ENCODE data around the gene AASDH.
A peak's percentile ranks its signal among the peaks of the same experiment; 100 is the strongest.

Gene AASDH

GRCh38 chr4:56387023-56388001 is at the start of gene AASDH:
Gene AASDH, minus strand, starts transcription at chr4:56387491. Its CDS starts 3,192 bp downstream, at chr4:56384299.
- peak; percentile 88 for DNase-seq

- peak; percentile 96 for DNase-seq
Observed at GRCh38 chr4:56435140-56435926, 48.0 kb upstream of the AASDH start, which contains the start of gene PPAT. Gene PPAT, minus strand, starts transcription at chr4:56435615. Its CDS starts 138 bp downstream, at chr4:56435477.

- peak; percentile 59 for DNase-seq
Observed at GRCh38 chr4:56434599-56435139, 47.4 kb upstream of the AASDH start.

- DNase-seq: no peak
Observed at GRCh38 chr4:56433280-56433679, 46.0 kb upstream of the AASDH start.

- DNase-seq: no peak
Observed at GRCh38 chr4:56430203-56430602, 42.9 kb upstream of the AASDH start.

GRCh38 chr4:56427179-56427578 is 39.9 kb upstream of the AASDH start:
- no peak for DNase-seq

GRCh38 chr4:56426273-56426672 is 39.0 kb upstream of the AASDH start:
- DNase-seq: no peak

- DNase-seq: no peak
Observed at GRCh38 chr4:56425518-56425917, 38.2 kb upstream of the AASDH start.

- DNase-seq: no peak
Observed at GRCh38 chr4:56424697-56425514, 37.6 kb upstream of the AASDH start.

- no peak for DNase-seq
Observed at GRCh38 chr4:56424176-56424575, 36.9 kb upstream of the AASDH start.

GRCh38 chr4:56417396-56417795 is 30.1 kb upstream of the AASDH start:
- DNase-seq: no peak

- no peak for DNase-seq
Observed at GRCh38 chr4:56416349-56416748, 29.1 kb upstream of the AASDH start.

GRCh38 chr4:56414135-56414670 is 26.9 kb upstream of the AASDH start:
- DNase-seq: no peak

GRCh38 chr4:56410247-56411062 is 23.2 kb upstream of the AASDH start:
- peak; percentile 87 for DNase-seq

GRCh38 chr4:56409511-56410090 is 22.3 kb upstream of the AASDH start:
- DNase-seq: no peak

GRCh38 chr4:56408978-56409377 is 21.7 kb upstream of the AASDH start:
- no peak for DNase-seq

GRCh38 chr4:56406151-56406550 is 18.9 kb upstream of the AASDH start:
- DNase-seq: no peak

- no peak for DNase-seq
Observed at GRCh38 chr4:56405016-56405415, 17.7 kb upstream of the AASDH start.

- no peak for DNase-seq
Observed at GRCh38 chr4:56400560-56400959, 13.3 kb upstream of the AASDH start.

- no peak for DNase-seq
Observed at GRCh38 chr4:56391270-56391669, 4.0 kb upstream of the AASDH start.

- DNase-seq: no peak
Observed at GRCh38 chr4:56389558-56389957, 2.3 kb upstream of the AASDH start.
